Stimulated activated CD4-positive, alpha-beta T cell treated with anti-CD3 and anti-CD28 coated beads, TNF-alpha, amount 100 ng/mL, for 1 hour (primary cell): ENCODE results near the gene NIPBL.
"Not testable (repeated sequence)": the region's sequence is repeated elsewhere in the genome, so short reads cannot be mapped to it uniquely, and the experiment has no call there.

Source experiments
- DNase-seq, 3 donors: peaks; one replicate each; pipeline ENCODE4 v3.0.0-alpha.2; 2020; ENCODE audit warnings: low read depth in 3 of 3, low spot score in 1 of 3

NIPBL gene

DNA sequence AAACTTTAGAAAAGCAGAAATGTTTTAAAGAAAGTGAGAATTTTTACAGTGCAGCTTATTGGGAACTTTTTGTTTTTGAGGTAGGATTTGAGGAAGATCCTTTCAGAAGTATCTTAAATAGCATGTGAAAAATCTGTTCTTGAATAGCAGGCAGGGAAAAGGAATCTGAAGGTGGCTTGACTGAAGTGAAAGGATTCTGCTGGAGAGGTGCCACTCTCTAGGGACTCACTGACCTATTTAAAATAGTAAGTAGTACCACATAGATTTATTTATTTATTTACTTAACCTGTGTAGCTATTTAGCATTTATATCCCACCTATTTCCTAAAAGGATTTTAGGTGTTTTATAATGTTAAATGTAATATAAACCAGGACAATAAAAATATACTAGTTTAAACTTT, 69.1 kb downstream of the NIPBL start:
- no peak for DNase-seq

DNA sequence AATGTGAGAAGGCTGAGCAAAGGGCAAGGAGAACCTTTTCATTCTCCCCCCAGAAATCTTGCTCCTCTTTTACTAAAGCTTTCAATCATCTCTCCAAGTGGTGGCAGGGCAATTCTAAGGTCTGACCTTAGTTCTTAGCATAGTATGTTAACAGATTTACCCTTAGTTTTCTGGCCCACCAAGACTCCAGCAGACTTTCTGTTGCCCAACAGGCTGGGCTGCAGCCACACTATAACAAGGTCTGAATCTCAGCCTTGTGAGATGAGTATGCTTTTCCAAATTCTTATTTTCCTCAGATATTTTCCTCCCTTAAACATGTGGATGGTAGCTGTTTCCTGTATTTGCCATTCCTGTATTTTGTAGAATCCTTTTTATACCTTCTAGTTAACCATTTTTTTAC, 69.5 kb downstream of the NIPBL start:
- DNase-seq = no peak

DNA sequence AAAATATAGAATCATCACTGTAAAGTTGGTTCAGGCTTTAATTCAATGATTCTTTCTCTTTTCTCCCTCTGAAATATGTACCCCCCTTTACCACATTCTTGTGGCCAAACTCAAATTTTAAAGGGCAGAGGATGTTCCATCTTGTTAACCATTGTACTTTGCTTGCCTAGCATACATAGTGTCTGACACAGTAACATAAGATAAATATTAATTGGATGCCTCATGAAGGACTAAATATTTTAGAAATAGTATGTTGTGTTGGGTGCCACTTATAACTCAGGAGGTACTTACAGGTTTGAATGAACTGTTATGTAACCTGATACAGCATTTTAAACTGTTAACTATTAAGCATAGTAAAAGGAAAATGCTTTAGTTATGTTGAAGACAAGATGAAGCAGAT, 71.5 kb downstream of the NIPBL start:
- DNase-seq = no peak

DNA sequence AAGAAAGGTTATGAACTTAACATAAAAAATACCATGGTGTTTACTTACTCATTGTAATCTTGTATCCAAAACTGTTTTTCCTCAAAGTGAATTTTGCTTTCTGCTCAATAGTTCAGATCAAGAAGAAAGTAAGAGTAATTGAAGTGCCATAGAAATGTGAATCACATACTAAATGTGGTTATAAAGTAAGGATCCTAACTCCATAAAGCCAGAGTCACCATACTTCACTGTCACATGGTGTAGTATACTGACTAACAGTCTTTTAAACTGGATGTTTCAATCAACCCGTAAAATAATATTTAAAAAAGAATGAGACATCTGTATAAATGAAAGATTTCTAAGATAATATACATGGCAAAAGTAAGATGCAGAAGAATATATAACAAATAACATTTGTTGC, 72.1 kb downstream of the NIPBL start:
- DNase-seq = no peak

DNA sequence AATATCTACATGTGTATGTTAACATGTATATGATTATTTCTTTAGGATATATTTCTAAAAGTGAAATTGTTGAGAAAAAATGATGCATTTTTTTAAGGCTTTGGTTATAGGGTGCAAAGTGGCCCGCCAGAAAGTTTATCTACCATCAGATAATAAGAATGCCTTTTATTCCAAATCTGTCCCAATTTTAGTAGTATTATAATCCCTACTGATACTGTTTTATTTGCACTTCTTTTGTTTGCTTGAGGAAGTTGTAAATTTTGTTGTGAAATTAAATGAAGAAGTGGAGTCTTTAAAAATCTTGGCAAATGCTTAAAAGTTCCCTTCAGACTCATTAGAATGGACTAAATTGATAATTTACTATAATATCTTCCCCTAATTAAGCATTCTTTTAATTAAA, 73.0 kb downstream of the NIPBL start:
- DNase-seq = no peak

DNA sequence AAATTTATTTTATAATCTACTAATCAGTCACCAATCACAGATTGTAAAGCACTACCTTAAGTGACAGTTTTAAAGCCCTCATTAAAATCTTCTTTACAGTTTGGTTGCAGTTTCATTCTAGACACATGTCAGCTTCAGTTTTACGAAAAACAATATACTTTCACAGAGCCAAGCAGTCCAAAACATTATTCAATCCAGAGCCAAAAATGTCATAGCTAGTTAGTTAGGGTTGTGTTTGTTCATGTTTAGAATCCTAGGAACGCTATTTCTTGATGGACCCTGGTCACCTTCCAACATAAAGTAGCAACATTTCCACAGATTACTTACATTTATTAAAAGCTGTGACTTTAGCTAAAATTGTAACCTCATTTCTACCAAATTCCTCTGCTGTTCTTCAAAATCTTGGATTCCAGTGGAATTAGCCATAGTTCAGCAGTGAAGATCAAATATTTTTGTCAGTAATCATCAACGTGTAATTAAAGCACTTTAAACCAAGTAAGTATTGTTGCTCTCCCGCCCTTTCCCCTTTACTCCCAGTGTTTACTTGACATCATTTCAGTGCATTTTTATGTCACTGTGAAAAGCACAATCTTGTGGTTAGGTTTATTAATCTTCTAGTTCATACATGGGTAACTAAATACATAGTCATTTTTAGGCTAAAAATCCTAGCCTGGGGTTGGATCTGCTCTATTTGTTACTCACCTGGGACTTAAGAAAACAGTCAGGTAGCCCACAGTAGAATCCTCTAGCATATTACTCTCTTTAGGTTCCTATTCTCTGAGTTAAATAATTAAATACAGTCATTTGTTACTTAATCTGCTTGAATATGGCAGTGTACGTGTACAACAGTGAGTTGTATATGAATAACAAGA, 74.3 kb downstream of the NIPBL start:
- DNase-seq = no peak

DNA sequence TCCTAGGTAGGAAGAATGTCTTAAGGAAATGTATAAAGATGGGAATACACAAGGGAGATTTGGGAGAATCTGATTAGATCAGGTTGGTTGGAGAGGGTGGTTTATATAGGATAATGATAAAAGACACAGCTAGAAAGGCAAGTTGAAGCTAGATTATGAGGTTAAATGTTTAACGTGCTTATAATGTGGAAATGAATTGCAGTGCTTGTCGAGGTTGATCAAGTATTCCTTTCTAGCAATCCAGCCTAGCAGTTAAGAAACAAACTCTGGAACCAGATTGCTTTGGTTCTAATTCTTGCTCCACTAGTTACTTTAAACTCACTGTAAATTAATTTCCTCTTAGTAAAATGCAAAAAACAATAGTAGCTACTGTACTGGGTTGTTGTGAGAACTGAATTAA, 76.5 kb downstream of the NIPBL start:
- DNase-seq = no peak

DNA sequence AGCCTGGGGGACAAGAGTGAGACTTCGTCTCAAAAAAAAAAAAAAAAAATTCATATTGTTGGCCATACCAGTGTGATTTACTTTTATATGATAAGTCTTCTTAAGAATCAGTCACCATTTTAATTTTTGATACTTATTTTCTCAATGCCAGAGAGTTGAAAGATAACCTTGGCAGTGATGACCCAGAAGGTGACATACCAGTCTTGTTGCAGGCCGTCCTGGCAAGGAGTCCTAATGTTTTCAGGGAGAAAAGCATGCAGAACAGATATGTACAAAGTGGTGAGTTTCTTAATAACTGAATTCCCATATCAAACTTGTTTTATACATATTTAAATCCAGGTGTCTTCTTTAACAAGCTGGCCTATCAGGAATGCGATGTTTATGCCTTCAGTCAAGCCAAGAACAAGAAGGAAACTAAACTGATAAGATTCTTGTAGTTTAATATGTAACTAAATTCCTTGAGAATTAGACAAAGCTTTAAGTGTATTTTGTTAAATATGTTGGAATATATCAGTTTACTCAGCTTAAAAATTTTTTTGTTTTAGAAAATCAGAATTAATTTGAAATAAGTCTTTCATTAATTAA, 81.5 kb downstream of the NIPBL start:
- no peak for DNase-seq

DNA sequence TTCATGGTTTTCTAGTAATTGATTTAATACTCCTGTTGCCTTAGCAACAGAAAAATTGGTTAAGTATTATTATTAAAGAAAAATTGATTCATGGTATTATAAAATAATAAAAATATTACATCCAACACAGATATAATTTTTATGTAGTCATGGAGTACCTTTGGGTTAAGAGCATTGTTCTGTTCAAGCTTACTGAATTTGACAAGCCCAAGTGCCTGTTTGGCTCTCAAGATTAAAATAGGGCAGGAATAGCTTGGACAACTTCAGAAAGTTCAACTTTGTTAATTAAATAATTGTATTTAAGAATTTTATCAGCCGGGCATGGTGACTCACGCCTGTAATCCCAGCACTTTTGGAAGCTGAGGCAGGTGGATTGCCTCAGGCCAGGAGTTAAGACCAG, 82.0 kb downstream of the NIPBL start:
- no peak for DNase-seq

DNA sequence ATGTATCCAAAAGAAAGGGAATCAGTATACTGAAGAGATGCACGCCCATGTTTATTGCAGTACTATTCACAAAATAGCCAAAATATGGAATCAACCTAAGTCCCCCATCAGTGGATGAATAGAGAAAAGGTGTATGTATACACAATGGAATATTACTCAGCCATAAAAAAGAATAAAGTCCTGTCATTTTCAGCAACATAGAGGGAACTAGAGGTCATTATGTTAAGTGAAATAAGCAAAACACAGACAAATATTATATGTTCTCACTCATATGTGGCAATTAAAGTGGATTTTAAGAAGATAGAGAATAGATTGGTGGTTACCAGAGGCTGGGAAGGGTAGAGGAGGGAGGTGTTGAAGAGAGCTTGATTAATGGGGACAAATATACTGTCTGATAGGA, 88.6 kb downstream of the NIPBL start:
- DNase-seq = no peak

DNA sequence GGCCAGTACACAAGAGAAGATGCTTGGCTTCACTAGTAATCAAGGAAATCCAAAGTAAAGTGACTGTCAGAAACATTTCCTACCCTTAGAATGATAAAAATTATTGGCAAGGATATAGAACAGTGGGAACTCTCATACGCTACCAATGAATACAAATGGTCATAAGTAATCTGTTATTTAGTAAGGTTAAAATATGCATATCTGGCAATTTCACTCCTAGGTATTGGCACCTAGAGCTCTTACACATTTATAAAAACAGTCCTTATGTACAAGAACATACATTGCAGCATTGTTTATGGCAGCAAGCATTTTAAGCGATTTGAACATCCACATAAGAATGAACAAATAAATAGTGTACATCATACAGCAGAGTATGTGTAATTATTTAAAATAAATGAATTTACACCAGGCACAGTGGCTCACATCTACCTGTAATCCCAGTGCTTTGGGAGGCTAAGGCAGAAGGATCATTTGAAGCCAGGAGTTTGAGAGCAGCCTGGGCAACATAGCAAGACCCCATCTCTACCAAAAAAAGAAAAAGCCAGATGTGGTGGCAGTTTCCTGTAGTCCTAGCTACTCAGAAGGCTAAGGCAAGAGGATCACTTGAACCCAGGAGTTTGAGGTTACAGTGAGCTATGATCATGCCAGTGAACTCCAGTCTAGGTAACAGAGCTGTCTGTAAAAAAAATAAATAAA, 93.3 kb downstream of the NIPBL start:
- no peak for DNase-seq

DNA sequence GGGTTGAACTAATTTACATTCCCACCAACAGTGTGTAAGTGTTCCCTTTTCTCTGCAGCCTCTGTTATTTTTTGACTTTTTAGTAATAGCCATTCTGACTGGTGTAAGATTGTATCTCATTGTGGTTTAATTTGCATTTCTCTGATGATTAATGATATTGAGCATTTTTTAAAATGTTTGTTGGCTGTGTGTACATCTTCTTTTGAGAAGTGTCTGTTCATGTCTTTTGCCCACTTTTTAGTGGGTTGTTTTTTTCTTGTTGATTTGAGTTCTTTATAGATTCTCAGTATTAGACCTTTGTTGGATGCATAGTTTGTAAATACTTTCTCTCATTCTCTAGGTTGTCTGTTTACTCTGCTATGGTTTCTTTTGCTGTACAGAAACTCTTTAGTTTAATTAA, 101.6 kb downstream of the NIPBL start:
- DNase-seq = no peak

DNA sequence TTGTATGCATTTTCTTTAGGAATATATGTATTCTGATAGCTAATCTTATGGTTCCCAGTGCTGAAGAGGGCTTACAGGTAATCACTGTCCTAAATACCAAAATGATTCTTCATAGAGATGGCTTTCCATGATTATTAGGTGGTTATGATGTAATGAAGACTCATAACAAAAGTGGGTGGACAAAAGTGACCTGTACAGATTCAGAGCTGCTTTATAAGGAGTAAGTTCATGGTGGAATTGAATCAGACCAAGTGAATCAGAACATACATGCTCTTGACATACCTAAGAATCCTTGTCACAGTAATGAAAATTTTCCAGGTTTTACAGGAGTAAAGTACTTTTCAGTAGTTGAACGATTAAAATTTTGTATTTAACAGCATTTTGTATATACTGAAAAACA, 105.6 kb downstream of the NIPBL start:
- DNase-seq = no peak

DNA sequence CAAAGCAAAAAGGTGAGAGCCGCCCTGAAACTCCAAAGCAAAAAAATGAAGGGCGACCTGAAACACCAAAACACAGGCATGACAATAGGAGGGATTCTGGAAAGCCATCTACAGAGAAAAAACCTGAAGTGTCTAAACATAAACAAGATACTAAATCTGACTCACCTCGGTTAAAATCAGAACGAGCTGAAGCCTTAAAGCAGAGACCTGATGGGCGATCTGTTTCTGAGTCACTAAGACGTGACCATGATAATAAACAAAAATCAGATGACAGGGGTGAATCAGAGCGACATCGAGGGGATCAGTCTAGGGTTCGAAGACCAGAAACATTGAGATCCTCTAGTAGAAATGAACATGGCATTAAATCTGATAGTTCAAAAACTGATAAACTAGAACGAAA, 108.8 kb downstream of the NIPBL start:
- DNase-seq = no peak

DNA sequence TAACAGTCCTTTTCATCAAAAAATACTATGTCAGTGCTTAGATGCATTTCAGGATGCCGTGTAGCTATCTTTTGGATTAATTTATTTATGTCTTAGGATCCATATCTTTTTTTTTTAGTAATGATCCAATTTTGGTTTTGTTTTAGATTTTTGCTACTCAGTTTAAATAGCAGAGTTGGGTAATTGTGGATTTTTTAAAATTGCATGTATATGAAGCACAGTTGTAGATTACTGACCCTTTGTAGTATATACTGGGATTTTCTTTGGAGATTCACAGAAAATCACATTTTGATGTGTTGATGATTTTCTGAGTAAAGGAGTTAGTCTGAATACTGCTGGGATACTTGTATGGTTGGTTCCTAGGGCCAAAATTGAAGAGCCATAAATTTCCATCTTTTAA, 111.8 kb downstream of the NIPBL start:
- DNase-seq = no peak

DNA sequence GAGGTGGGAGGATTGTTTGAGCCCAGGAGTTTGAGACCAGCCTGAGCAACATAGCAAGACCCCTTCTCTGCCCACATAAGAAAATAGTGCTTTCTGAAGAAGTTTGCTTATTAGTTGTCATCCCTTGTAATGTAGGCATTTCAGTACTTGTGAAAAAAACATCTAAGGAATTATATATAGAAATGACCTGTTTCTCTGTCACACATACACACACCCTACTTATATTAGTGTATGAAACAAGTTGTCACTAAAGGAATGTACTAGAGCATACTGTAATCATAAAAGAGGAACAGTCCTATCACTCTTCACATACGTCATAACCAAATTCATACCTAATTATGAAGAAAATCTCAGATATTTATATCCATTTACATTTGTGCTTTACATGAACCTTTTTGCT, 122.0 kb downstream of the NIPBL start:
- DNase-seq = no peak

DNA sequence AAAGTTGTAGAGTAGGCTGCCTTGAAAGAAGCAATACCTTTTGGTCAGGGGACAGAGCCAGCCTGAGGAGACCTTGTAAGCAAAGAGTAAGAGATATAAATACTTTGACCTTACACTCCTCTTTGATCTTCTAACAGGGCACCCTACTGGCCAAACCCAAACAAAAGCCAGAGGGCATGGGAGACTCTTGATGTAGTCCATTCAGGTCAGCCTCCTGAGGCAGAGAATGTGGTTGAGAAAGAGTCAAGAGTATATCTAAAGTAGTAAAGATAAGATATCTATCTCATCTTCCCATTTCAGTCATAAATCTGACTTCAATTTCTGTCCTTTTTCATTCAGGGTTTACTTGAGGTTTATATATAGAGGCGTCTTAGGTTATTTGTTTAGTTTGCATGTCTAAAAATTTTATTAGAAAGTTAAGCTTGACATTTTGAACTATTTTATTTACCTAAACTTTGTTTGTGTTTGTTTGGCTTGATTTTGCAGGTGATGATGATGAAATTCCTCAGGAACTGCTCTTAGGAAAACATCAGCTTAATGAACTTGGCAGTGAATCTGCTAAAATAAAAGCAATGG, 125.7 kb downstream of the NIPBL start:
- DNase-seq = no peak

DNA sequence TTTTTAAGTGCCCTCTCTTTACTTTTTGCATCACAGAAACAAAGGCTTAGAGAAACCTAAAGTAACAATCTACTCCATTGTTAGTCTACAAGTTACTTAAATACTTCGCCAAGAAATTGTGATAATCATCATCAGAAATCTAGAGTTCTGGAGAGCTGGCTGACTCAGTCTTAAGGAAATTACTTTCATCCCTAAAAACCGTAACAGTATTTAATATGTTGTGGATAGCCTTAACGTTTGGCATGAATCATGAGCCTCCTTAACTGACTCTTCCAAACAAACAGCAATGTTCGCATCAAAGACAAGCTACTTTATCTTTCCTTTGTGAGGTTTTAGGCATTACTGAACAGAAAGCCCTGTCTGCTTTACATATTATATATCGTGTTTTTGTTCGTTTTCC, 128.7 kb downstream of the NIPBL start:
- DNase-seq = no peak

DNA sequence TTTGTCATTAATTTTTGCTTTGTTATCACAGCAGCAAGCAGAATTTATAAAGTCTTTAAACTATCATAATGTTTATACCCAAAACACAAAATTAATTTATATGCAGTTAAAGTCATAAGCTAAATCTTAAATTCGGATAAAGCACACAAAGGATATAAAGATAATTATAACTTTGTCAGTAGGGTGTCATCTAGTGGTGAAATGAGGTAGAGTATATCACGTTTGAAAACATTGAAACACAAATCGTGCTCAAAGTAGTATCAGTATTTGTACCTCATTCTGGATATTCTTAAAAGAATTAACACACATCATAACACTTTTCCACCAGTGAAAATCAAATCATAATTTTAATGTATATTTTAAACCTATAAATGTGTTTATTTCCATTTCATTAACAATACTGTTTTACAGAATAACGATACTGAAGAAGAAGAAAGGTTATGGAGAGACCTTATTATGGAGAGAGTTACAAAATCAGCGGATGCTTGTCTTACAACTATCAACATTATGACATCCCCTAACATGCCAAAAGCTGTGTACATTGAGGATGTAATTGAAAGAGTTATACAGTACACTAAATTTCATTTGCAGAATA, 129.5 kb downstream of the NIPBL start:
- no peak for DNase-seq

DNA sequence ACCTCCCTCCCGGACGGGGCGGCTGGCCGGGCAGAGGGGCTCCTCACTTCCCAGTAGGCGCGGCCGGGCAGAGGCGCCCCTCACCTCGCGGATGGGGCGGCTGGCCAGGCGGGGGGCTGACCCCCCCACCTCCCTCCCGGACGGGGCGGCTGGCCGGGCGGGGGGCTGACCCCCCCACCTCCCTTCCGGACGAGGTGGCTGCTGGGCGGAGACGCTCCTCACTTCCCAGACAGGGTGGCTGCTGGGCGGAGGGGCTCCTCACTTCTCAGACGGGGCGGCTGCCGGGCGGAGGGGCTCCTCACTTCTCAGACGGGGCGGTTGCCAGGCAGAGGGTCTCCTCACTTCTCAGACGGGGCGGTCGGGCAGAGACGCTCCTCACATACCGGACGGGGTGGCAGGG, 136.6 kb downstream of the NIPBL start:
- not testable (repeated sequence) for DNase-seq

DNA sequence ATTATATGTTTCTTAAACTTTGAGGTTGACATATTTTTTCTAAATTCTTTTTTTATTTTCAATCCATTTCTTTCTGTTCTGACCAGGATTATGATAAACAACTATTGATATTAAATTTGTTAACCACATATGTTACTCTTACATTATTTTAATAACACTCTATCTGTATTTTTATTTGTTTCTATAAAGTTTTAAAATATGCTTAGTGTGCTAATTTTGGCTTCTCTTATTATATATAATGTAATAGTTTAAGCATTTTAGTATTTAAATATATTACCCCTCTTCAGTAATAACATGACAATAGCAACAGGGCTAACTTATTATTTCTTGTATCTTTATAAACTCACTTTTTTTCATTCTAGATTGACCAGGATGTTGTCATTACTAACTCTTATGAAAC, 137.8 kb downstream of the NIPBL start:
- no peak for DNase-seq
